CD4-positive, alpha-beta T cell treated with Interleukin-4 for 1 hour (primary cell): ENCODE measurements around the gene PKDREJ.

Experiments
- DNase-seq, 2 donors: peaks; one replicate each; pipeline ENCODE4 v3.0.0-alpha.2; 2020 to 2022

PKDREJ gene

DNA sequence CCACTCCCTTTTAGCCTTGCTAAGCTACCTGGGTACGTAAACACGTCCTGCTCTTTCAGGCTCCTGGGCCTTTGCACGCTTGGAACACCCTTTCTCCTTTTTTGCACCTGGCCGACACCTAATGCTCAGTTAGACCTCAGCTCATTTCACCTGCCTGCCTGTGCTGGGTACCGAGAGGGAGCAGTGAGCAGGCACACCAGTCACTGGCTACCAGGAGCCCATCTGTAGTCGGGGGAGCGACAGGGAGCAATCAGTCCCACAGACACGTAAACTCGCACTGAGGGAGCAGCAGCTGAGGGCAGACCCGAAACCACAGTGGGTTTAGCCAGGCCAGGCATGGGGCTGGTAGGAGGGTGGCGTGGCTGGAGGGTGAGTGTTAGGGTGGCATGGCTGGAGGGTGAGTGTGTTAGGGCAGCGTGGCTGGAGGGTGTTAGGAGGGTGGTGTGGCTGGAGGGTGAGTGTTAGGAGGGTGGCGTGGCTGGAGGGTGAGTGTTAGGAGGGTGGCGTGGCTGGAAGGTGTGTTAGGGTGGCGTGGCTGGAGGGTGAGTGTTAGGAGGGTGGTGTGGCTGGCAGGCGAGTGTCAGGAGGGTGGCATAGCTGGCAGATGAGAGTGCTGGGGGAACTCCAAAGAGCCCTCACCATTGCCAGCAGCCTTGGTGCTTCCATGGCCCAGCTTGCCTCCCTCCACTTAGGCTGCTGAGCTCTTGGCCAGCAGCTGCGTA is 27.1 kb upstream of the PKDREJ start:
- peak in 1 of 2 donors; percentile 17 for DNase-seq

DNA sequence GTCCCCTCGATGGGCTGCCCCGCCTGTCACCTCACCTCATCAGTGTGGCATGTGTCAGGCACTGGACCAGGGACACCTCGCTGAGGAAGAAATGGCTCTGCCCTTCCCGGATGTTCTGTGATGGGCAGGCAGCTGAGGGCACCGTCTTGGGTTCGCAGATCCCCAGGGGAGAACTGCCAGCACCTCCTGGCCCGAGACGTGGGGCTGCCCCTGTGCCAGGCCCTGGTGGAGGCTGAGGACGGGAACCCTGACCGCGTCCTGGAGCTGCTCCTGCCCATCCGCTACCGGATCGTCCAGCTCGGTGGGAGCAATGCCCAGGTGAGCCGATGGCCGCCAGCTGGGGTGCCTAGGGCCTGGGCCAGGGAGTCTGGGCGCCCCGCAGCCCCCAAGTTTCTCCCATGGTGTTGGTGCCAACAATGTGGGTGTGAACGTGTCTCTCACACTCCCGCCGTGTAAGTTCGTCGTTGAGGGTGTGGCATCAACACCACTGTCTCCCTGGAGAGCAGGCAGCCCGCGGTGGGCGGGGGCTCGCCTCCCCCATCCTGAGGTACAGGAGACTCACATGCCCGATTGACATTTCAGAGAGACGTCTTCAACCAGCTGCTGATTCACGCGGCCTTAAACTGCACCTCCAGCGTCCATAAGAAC is 26.2 kb upstream of the PKDREJ start:
- peak; percentile 52 to 53 for DNase-seq

DNA sequence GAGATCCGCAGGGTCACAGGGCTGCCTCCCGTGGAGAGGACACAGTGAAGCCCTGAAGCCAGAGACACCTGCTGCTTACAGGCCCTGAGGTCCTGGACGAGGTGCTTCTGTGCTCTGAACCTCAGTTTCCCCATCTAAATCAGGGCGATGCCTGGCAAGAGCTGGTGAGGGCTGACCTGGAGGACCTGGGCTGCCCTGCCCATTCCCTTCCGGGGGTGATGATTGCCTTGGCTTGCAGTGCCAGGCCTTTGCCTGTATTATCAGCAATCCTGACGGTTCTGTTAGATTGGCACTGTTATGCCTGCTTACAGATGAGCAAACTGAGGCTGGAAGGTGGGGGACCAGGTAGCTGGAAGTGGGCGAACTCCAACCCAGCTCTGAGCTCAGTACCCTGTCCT is 25.7 kb upstream of the PKDREJ start:
- no peak for DNase-seq

DNA sequence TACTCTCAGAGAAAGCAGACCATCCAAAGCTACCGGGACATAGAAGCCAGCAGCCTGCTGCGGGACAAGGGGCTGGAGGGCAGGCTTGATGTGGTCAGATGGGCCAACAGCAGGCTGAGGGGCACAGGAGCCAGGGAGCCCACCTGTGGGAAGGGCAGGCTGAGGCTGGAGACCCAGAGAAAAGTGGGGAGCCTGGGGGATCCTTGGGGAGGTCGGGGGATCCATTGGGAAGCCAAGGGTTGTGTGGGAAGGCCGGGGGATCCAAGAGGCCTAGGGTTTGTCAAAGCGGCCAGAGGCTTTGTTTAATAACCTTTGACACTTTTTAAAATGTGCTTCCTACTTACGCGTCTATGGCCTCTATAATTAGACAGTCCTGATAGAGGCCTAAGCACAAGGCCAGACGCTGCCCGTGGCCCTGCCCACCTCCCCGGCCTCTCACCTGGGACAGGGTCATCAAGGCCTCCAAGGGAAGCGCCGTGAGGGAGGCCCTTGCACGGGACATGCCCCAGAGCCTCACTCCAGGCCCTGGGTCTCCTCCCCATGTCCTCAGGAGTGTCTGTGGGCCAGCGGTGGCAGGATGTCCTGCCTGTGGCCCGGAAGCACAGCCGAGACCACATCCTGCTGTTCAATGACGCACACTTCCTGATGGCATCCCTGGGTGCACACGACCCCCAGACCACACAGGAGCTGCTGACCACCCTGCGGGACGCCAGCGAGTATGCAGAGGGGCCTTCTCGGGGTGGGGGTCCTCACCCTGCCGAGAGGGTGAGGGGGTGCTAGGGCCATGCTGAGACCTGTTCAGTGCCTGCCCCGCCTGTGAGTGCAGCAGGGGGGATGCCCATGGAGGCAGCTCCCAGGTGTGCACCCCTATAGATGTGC is 25.0 kb upstream of the PKDREJ start:
- DNase-seq, result peak; percentile 50 to 62

DNA sequence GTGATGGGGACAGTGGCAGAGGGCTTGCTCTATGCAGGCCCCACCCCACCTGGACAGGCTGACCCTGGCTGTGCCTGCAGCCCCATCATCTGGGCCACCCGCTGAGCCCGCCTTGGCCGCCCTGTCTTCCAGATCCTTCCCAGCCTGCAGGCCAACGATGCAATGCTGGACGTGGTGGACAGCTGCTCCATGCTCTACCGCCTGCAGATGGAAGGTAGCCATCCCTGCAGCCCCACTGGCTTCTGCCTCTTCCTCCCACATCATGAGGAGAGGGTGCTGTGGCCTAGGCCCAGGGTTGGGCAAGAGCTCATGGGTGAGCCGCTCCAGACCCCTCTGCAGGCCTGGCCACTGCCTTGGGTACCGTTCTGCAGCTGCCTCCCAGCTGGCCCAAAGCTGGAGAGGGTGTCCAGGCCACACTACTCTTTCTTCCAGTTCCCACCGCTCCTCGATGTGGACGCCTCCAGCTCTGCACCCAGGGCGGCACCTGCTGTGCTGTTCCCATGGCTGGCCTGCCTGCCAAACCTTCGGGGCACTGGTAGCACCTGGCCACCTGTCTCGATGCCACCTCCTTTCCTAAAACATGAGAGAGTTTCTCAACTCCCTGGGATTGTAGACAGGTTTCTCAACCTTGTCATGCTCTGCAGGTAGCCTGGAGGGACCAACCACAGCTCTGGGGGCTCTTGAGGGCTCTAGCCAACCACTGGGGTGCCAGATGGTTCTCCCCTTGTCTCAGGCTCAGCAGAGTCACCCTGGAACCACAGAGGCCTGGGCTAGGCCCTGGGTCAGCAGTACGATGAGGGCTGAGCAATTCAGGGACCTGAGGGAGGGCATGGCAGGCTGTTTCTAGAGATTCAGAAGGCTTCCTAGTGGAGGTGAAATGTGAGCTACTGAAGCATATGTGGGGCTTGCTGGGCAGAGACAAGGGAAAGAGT is 24.1 kb upstream of the PKDREJ start:
- DNase-seq, result no peak

DNA sequence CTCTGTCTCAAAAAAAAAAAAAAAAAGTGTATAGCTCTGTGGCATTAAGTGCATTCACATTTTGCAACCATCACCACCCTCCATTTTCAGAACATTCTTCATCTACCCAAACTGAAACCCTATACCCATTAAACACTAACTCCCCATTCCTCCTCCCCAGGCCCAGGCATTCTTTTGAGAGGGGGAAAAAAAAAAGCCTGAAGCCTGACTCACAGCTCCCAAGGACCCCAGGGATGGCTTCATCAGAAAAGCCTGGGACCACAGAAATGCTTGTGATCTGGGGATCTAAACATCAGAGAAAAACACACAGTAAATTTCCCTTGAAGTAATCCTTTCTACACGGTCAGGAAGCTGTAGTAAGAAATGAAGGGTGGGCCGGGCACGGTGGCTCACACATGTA is 22.9 kb upstream of the PKDREJ start:
- no peak for DNase-seq

DNA sequence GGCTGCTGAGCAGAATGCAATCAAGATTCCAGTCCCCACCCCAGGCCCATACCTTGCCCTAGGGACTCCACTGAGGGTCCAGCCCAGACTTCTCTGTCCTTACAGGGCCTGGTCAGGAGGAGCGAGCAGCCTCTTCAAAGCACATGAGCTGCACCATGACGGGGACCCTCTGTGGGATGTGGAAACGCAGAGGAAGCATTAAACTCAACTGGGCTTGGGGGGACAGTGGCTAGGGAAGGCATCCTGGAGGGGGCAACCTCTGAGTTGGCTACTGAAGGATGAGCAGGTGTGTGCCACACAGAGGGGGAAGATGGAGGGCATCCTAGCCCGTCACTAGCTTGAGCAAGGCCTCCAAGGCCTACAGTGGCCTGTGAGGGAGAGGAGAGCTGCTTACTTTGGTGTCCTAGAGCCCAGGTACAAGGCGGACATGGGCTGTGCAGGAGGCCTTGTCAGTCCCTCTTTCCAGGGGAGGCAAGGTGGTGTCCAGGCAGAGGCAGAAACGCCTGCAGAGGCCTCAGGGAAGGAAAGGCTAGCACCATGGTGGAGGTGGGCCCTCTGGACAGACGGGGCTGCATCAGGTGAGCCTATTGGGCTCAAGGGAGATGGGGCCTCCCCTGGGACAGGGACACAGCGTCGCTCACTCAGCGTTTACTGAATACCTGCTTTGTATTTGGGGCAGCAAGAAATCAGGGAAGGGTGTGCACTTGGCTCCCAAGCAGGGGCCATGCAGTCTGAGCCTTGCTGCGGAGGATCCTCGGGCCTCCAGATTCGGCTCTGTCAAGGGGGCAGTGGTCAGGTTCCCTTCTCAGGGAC is 18.9 kb upstream of the PKDREJ start:
- no peak for DNase-seq

DNA sequence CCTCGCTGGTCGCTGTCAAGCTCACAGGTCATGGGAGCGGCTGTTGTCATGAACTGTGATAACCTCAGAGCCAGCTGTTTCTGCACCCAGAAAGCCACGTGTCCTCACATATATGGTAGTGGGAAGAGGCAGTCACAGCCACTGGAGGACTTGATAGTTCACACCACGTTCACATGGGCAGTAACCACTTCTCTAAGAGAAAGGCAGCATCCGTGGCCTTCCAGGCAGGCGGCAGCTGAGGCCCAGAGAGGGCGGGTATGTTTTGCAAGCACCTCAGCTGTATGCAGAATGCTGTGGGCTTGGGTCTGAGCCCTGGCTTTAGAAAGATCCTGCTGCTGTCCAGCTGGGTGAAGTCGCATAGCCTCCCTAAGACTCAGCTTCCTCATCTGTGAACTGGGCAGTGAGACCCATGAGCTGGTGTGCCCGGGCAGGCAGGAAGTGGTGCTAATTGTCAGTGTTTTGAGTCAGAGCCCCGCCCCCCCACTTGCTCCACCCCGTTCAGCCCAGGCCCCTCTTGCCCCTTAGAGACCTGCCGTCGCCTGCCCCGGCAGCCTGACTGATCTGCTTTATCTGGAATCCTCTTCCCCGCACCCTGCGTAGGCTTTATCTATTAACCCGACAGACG is 18.0 kb upstream of the PKDREJ start:
- DNase-seq, result peak; percentile 68 to 69

DNA sequence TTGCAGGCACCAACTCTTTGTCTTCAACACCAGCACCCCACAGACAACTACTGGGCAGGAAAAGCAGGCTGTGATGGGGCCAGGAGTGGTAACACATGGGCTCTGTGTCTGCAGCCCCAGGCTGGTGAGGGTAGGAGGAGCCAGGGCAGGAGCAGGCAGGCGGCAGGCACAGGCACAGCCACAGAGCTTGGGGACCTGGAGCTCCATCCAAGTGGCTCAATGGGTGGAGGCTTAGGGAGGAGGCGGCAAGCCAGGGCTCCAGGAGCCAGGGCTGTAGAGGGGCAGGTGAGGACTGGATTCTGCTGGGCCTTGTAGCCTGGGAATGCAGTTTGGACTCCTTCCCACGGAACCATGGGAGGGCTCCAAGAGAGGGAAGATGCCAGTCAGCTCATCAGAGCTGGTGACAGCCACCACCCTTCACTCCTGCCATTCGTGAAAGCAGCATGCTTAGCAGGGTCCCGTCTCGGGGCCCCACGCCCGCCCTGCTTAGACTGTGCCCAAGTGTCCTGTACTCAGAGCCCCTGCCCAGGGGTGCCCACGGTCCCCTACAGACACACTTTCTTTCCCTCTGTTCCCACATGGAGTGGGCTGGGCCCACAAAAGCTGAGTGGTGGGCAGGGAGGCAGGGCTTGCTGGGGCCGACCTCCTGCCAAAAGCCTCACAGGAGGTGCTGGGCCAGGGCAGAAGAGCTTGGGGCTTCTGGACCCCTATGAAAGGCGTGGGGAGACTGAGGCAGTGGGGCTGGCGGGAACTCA is 17.1 kb upstream of the PKDREJ start:
- no peak for DNase-seq

DNA sequence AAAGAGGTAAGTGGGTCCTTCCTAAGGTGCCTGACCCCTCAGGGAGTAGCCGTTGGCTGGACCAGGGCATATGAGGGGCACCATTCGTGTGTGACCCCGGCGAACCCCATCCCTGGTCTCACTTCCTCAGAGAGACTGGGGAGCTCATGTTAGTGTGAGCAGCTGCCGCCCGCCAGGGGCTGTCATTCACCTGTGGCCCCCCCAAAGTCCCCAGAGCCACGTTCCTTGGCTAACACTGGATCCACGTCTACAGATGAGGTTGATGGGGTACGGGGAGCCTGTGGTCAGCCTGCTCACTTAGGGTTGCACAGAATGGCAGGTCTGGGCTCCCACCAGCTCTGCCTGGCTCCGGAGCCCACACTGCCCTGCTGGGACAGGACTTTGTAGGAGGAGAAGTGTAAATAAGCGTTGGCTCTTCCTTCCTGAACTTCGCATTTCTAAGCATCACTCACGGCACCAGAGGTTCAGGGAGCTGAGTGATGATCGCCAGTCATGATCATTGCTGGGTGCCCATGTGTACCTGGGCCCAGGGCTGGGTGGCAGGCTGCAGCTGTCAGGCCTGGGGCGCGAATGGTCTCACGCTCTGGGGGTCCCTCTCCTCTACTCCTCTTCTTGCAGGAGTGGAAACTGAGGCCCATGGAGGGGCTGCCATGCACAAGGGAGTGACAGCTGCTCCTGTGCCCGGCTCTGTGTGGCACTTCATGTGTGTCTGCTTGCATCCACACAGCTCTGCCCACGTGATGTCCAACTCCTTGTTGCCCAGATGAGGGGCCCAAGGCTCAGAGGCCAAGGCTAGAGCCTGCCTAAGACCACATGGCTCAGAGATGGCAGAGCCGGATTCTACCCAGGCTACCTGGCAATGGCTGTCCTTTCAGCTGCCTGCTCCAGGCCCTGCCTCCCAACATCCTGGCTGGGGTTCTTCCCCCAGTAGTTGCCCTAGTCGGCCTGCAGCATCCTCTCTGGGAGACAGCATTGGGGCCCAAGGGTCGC is 15.8 kb upstream of the PKDREJ start:
- DNase-seq, result no peak

DNA sequence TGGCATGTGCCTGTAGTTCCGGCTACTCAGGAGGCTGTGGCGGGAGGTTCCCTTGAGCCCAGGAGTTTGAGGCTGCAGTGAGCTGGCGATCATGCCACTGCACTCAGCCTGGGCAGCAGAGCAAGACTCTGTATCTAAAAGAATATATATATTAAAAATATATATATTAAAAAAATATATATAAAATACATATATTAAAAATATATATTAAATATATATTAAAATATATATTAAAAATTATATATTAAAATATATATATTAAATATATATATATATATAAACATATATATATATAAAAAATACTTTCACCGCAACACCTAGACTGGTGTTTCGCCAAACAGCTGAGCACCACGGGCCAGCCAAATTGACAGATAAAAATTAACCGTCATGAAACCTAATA is 13.4 kb upstream of the PKDREJ start:
- DNase-seq, result no peak

DNA sequence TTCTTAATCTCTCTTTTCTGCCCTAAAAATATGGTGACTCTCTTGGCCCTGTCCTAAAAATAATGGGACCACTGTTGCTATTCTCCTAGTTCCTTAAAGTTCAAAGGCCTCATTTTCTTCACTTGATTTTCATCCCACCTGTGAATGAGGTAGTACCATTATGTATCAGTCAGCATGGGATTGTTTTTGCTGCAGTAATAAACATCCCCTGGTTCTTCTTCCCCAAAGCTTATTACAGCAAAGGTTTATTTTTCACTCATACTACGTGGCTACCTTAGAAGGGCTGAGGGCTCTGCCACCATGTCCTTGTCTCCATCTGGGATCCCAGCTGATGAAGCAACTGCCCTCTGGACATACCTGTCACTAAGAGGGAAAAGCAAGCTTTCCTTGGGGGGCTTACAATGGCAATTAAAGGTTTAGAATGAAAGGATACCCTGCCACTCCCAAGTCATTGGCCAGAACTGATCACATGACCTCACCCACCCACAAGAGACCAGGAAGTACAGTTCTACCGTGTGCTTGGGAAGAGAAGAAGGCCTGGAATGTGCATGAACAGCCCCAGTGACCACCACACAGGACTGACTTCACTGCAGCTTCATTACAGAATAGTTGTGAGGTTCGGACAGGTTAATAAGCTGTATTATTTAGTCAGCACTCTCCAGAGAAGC is 12.4 kb upstream of the PKDREJ start:
- no peak for DNase-seq

DNA sequence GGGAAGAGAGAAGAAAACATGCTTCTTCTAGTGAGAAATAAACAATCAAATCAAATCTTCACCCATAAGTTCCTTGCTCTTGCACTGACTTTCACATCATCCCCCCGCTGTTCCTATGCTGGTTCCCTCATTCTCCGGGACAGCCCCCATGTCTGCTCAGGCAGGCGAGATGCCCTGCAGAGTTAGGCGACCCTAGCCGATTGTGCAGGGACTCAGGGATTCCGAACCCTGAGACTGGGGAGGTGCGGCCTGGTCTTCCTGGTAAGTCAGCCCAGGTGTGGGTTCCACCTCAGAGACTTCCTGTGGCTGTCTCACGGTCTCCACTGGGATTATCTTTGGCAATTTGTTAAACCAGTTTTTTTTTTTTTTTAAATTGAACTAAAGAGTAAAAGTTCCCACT is 11.2 kb upstream of the PKDREJ start:
- no peak for DNase-seq

DNA sequence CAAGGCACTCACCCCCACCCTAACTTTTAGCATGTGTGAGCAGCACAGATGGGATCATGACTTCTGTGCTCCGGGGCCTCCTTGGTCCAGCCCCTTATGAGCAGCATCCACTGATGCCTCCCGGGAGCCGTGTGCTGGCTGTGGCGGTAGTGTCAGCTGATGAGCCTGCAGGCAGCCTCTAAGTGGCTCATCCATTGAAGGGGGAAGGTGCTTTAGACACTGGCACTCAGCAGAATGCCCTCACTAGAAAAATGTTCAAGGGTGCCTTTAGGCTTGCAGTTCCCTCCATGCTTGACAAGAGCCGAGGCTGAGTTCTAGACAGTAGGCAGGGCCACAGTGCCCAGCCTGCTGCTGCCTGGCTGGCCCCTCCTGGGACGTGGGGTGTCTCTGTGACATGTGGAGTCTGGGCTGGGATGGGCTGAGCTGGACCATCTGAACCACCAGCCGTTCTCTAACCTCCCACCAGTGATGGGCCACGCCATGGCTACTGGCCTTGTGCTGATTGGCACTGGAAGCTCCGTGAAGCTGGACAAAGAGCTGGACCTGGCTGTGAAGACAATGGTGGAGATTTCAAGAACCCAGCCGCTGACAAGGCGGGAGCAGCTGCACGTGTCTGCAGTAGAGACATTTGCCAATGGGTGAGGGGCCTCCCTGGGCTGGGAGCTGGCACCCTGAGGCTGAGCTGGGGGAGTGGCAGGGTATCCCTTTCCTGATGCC is 10.4 kb upstream of the PKDREJ start:
- DNase-seq, result no peak

DNA sequence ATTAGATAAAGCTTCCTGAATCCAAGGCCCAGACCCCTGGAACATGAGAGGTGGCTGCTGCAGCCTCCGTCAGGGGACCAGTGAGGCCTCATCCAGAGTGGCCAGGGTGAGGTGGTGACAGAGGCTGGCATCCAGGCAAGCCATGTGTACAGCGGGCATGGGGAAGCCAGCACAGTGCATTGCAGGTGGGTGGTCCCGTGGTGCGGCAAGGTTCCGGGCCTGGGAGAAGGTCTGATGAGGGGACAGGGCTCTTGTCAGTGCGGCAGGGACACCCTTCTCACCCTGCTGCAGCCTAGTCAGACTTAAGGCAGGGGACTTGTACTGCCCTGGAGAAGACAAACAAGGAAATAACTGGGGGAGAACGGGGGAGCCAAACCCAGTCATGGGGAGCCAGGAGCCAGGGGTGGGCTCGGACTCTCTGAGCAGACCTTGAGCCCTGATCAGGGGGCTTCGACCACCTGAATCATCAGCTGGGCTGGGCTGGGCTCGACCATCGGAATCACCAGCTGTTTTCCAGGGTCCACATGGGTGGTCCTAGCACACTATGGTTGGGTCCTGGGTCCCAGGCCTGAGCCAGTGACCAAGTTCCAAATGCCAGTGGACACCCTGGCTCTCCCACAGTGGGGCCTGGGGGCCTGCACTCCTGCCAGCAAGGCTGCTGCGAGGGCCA is 9.8 kb upstream of the PKDREJ start:
- no peak for DNase-seq

DNA sequence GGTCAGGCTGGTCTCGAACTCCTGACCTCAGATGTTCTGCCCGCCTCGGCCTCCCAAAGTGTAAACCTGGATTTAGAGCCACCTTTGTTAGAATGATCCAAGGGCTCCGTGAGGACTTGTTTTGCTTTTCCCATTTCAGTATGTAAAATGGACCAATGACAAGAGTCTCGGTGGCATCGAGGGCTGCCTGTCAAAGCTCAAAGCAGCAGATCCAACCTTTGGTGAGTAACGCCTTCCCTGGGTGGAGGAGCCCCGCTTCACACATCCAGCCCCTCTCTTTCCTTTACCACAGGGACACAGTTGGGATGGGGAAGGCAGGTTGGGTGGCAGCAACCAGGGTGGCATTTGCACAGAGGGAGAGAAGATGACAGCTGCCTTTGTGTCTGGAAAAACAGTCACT is 9.1 kb upstream of the PKDREJ start:
- no peak for DNase-seq

DNA sequence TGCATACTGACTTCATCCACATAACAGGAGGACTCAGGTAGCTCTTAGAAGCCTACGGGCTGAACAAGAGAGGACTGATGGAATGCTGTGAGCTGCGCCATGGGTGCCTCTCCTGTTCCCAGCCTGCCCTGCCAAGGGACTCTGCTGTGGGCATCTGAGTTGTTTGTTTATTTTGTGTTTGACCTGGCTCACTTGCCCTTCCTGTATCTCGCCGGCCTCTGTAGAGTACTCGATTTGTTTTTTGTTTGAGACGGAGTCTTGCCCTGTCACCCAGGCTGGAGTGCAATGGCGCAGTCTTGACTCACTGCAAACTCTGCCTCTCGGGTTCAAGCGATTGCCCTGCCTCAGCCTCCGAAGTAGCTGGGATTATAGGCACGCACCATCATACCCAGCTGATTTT is 6.4 kb upstream of the PKDREJ start:
- DNase-seq, result no peak
